B cell (primary cell): ENCODE results near the gene MIOS.

Experiments
- CTCF ChIP-seq: fragments of 200-600 bp; IDR thresholded peaks from one replicate; pipeline ENCODE4 v1.8.0; 2022; ENCODE audit warnings: antibody characterized with exemption, mild to moderate bottlenecking
- EZH2 ChIP-seq: IDR thresholded peaks from 2 replicates; pipeline ENCODE4 v1.6.1; 2012; ENCODE audit warnings: borderline replicate concordance, low read depth, mild to moderate bottlenecking, moderate library complexity, low read length; ENCODE audit not compliant: insufficient read depth, poor library complexity, severe bottlenecking

DNA sequence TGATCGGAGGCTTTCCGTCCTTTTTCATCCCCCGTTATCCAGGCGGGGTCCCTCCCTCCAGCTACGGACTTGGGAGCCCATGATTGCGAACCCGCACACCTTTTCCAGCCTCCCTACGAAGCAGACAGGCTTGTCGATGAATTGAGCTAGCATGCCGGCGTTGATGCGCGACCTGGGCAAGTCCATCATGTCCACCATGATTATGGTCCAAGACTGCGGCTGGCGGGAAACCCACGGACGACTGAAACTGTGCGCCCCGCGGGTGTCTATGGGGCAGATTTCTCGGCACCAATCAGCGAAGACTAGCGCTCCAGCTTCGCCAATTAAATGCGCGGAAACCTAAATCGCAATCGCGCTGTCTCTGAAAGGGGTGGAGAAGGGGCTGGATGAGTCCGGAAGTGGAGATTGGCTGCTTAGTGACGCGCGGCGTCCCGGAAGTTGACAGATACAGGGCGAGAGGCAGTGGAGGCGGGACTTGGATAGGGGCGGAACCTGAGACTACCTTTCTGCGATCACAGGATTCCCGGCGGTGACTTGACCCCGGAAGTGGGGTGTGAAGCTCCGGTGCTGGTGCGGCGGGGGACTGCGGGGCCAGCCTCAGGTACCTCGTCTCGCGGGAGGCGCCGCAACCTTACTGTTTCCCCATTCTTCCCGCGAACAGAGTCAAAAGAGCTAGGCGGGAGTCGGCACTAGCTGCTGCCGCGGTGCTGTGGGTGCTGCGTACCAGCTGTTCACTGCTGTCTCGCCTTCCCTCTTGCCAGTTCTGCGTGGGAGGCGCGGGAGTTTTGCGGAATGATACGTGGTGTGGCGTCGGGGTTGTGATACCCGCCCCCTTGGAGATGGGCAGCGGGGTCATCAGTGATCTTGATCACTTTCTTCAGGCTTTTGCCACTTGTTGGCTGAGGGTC lies 73.8 kb downstream of the MIOS start, which contains the start of gene UMAD1:
- TF ChIP-seq EZH2 (no peak), CTCF (no peak)
